K562 (cell line): Measurements from ENCODE around the gene BPHL. TPM values are rescaled to one million over a fixed set of nuclear protein-coding genes. Genes with fewer than 3 reads are reported as not detected.

ENCODE experiments used
- CGGBP1 ChIP-seq: fragments of 250-450 bp; sonication (Bioruptor Pico); IDR thresholded peaks from 2 replicates; pipeline ENCODE4 v1.9.0; 2021; ENCODE audit warnings: mild to moderate bottlenecking
- CHD4 ChIP-seq: fragments of 200-600 bp; sonication (generic); IDR thresholded peaks from 3 replicates; pipeline ENCODE4 v1.6.1; 2012; ENCODE audit warnings: low read depth, mild to moderate bottlenecking, mixed read lengths, low read length, inconsistent platforms; ENCODE audit not compliant: insufficient read depth, insufficient replicate concordance, poor library complexity, severe bottlenecking
- GMEB1 ChIP-seq: fragments of 250-450 bp; sonication (Bioruptor Pico); IDR thresholded peaks from 2 replicates; pipeline ENCODE4 v1.4.0; 2020; ENCODE audit warnings: mild to moderate bottlenecking
- HES1 ChIP-seq: fragments of 450-650 bp; IDR thresholded peaks from 2 replicates; pipeline ENCODE4 v1.6.1; 2016; ENCODE audit warnings: low read depth, mild to moderate bottlenecking, moderate library complexity
- KHSRP ChIP-seq: fragments of 450-650 bp; IDR thresholded peaks from 2 replicates; pipeline ENCODE4 v1.6.1; 2017
- MAFF ChIP-seq: IDR thresholded peaks from 2 replicates; pipeline ENCODE4 v1.6.1; 2012; ENCODE audit warnings: low read length, improper control_type of control experiment
- PML ChIP-seq: IDR thresholded peaks from 2 replicates; pipeline ENCODE4 v1.6.1; 2012; ENCODE audit warnings: low read length, inconsistent platforms
- POLR2H ChIP-seq: IDR thresholded peaks from 2 replicates; pipeline ENCODE4 v1.6.1; 2016; ENCODE audit warnings: missing genetic modification characterization, low read depth, mild to moderate bottlenecking, control low read depth, missing compliant biosample characterization, moderate library complexity
- PREB ChIP-seq: sonication (generic); formaldehyde crosslinking; IDR thresholded peaks from 2 replicates; pipeline ENCODE4 v1.8.1; 2023; ENCODE audit warnings: mild to moderate bottlenecking, missing genetic modification reagents
- THAP7 ChIP-seq: fragments of 250-450 bp; sonication (Bioruptor Pico); IDR thresholded peaks from 2 replicates; pipeline ENCODE4 v1.5.0; 2021
- TSC22D4 ChIP-seq: fragments of 450-650 bp; IDR thresholded peaks from 2 replicates; pipeline ENCODE4 v1.6.1; 2016; ENCODE audit warnings: missing genetic modification characterization, missing biosample characterization, control low read depth
- ZBTB8A ChIP-seq: fragments of 450-650 bp; IDR thresholded peaks from 2 replicates; pipeline ENCODE4 v1.6.1; 2018; ENCODE audit warnings: mild to moderate bottlenecking, moderate library complexity; ENCODE audit not compliant: partially characterized antibody
- ZFPM2 ChIP-seq: fragments of 250-450 bp; sonication (Bioruptor Pico); IDR thresholded peaks from 2 replicates; pipeline ENCODE4 v1.5.1; 2022; ENCODE audit warnings: mild to moderate bottlenecking
- ZNF407 ChIP-seq: fragments of 450-650 bp; IDR thresholded peaks from 2 replicates; pipeline ENCODE4 v1.6.1; 2016; ENCODE audit warnings: low read depth
- ZNF668 ChIP-seq: fragments of 250-450 bp; sonication (Bioruptor Pico); IDR thresholded peaks from 2 replicates; pipeline ENCODE4 v1.8.0; 2022; ENCODE audit warnings: mild to moderate bottlenecking, inconsistent platforms
- polyA plus RNA-seq, 8 experiments: library from polyadenylated mRNA; depleted of rRNA in 4 of 8; stranded (reverse) in 5 of 8; unstranded in 3 of 8; fragments of >200 nt; fragmentation: Nextera tagmentation in 2 of 8; fragmentation: Illumina TruSeq in 1 of 8; extraction: Ambion mirVana in 2 of 8; extraction: Trizol in 1 of 8; gene quantifications; 2 replicates each; pipeline versions ENCODE4 v1.2.1 to v1.2.3, GENCODE V29; 2011 to 2014; ENCODE audit warnings: inconsistent platforms in 1 of 8, missing spikeins in 1 of 8
- total RNA-seq, 7 experiments: library from RNA; depleted of rRNA in 6 of 7; stranded (reverse); fragments of >200 nt in 6 of 7; fragmentation: Illumina TruSeq in 2 of 7; extraction: Trizol in 2 of 7; gene quantifications; 2 replicates each; pipeline versions ENCODE4 v1.2.1 to v1.2.3, GENCODE V29; 2011 to 2021; ENCODE audit warnings: low replicate concordance in 1 of 7

BPHL gene
- total and polyA plus RNA-seq, 9 of the 15 experiments (the other 6 are each of a cell fraction or from before 2014, with no cell fraction given) = 3.5 to 17.4 (median 8.2) TPM

GRCh38 chr6:3117912-3118352 lies 579 bp upstream of the BPHL start (continued):
- TF ChIP-seq GMEB1 (CRISPR knock-in tag) = no peak
- no peak for TF ChIP-seq KHSRP
- TF ChIP-seq HES1 = no peak
- no peak; the same call in 1 of the 2 replicates for TF ChIP-seq POLR2H (tag)
- TF ChIP-seq PREB (CRISPR knock-in tag) = no peak
- no peak for TF ChIP-seq ZNF668
- TF ChIP-seq CHD4 = no peak
- TF ChIP-seq ZBTB8A = no peak
- no peak for TF ChIP-seq ZNF407
- TF ChIP-seq ZFPM2 (CRISPR knock-in tag) = no peak
- TF ChIP-seq MAFF = peak; percentile 3; the same call in 1 of the 2 replicates
- peak; percentile 83 for TF ChIP-seq PML
- peak; percentile 71; the same call in 1 of the 2 replicates for TF ChIP-seq CGGBP1
- no peak for TF ChIP-seq TSC22D4 (tag)
- TF ChIP-seq THAP7 (CRISPR knock-in tag) = no peak
